HFFc6 (cell line): Measurements from ENCODE around the gene IL17C. TPM values are rescaled to one million over a fixed set of nuclear protein-coding genes. Genes with fewer than 3 reads are reported as not detected.
"Not testable (repeated sequence)": the region's sequence is repeated elsewhere in the genome, so short reads cannot be mapped to it uniquely, and the experiment has no call there.

Experiments used
- DNase-seq: peaks from one replicate; pipeline ENCODE4 v3.0.0-alpha.2; 2018
- H3K27ac Mint-ChIP-seq: 2 replicates; pipeline ENCODE4 v1.8.0; 2020; ENCODE audit warnings: mild to moderate bottlenecking, mixed read lengths
- H3K27me3 Mint-ChIP-seq: 2 replicates; pipeline ENCODE4 v1.8.0; 2021; ENCODE audit warnings: mild to moderate bottlenecking, moderate library complexity, mixed read lengths; ENCODE audit not compliant: insufficient read depth
- H3K36me3 Mint-ChIP-seq: 2 replicates; pipeline ENCODE4 v1.8.0; 2021; ENCODE audit warnings: low read depth, mixed read lengths
- H3K4me1 Mint-ChIP-seq: 2 replicates; pipeline ENCODE4 v1.8.0; 2020; ENCODE audit warnings: low read depth, mixed read lengths
- H3K4me3 Mint-ChIP-seq: 2 replicates; pipeline ENCODE4 v1.8.0; 2020; ENCODE audit warnings: mild to moderate bottlenecking, moderate library complexity, mixed read lengths
- H3K9me3 Mint-ChIP-seq: 2 replicates; pipeline ENCODE4 v1.8.0; 2020; ENCODE audit warnings: mild to moderate bottlenecking, mixed read lengths
- total RNA-seq, 6 experiments: library from RNA; stranded (reverse); fragmentation: NEBNext Ultra II Directional; extraction: Animal tissue kit (Norgen Biotek cat#: 25700); gene quantifications; 2 replicates in 1 of 6; 3 replicates in 5 of 6; pipeline ENCODE4 v1.2.3, GENCODE V29; 2021
- TF ChIP-seq, protein P1 (sequence below): fragments of 200-600 bp; sonication (generic); IDR thresholded peaks from 2 replicates; pipeline ENCODE4 v1.5.0; 2021; ENCODE audit warnings: antibody characterized with exemption, mild to moderate bottlenecking

The IL17C gene
- total RNA-seq, 6 experiments from 2014 or later: not detected

GRCh38 chr16:88602091-88602490 lies 36.3 kb upstream of the IL17C start:
- H3K36me3 Mint-ChIP-seq: peaks cover 30% of the 10 kb centered on the region
- H3K4me3 Mint-ChIP-seq: no peak overlapping the region
- no peak overlapping the region for H3K27ac Mint-ChIP-seq
- H3K27me3 Mint-ChIP-seq: peaks cover 1% of the 10 kb centered on the region; the same call in 1 of the 2 replicates
- H3K4me1 Mint-ChIP-seq: no peaks in the 10 kb centered on the region
- no peak for DNase-seq
- TF ChIP-seq, protein P1, sequence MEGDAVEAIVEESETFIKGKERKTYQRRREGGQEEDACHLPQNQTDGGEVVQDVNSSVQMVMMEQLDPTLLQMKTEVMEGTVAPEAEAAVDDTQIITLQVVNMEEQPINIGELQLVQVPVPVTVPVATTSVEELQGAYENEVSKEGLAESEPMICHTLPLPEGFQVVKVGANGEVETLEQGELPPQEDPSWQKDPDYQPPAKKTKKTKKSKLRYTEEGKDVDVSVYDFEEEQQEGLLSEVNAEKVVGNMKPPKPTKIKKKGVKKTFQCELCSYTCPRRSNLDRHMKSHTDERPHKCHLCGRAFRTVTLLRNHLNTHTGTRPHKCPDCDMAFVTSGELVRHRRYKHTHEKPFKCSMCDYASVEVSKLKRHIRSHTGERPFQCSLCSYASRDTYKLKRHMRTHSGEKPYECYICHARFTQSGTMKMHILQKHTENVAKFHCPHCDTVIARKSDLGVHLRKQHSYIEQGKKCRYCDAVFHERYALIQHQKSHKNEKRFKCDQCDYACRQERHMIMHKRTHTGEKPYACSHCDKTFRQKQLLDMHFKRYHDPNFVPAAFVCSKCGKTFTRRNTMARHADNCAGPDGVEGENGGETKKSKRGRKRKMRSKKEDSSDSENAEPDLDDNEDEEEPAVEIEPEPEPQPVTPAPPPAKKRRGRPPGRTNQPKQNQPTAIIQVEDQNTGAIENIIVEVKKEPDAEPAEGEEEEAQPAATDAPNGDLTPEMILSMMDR: no peak
- no peaks in the 10 kb centered on the region for H3K9me3 Mint-ChIP-seq

- Mint-ChIP-seq H3K4me3 (no peak overlapping the region), H3K27ac (no peak overlapping the region), H3K4me1 (no peaks in the 10 kb centered on the region), H3K36me3 (peaks cover 32% of the 10 kb centered on the region), H3K27me3 (peaks cover 1% of the 10 kb centered on the region; the same call in 1 of the 2 replicates), H3K9me3 (no peaks in the 10 kb centered on the region)
- no peak for DNase-seq
- TF ChIP-seq, protein P1: no peak
Observed at GRCh38 chr16:88605186-88606147, 32.9 kb upstream of the IL17C start.

DNA sequence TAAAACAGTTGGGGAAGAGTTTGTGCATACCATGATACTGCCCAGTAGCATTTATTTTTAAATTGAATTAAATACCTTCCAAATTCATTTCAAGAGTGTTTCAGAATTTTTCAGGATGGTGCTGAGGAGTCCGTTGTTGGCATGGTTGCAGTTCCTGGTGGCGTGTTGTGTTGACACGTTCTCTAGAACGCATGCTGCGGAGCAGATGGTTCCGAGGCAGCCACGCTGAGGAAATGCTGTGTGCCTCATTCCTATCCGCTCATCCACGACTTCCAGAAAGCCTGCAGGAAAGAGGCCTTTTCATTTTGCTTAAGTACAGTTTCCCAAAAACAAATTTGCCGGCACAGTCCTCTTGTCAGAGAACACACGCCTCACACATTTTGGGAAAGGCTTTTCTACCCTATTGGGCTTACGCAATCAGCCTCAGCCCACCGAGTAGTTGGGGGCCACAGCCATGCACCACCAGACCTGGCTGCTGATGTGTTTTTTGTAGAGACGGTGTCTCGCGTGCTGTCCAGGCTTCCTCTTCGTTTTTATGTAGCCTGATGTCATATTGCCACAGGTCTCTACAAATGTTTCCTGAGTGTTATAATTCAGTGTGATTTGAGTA lies 32.1 kb upstream of the IL17C start:
- Mint-ChIP-seq H3K4me1 (no peaks in the 10 kb centered on the region), H3K4me3 (no peak overlapping the region), H3K27ac (no peak overlapping the region), H3K36me3 (peaks cover 35% of the 10 kb centered on the region), H3K27me3 (peaks cover 1% of the 10 kb centered on the region; the same call in 1 of the 2 replicates), H3K9me3 (no peaks in the 10 kb centered on the region)
- no peak for DNase-seq
- TF ChIP-seq, protein P1: no peak

- Mint-ChIP-seq H3K27me3 (no peaks in the 10 kb centered on the region), H3K36me3 (peaks cover 25% of the 10 kb centered on the region), H3K27ac (no peak overlapping the region), H3K4me1 (no peaks in the 10 kb centered on the region), H3K9me3 (no peaks in the 10 kb centered on the region), H3K4me3 (no peak overlapping the region)
- TF ChIP-seq, protein P1: no peak
- no peak for DNase-seq
Observed at GRCh38 chr16:88608076-88608475, 30.3 kb upstream of the IL17C start.

DNA sequence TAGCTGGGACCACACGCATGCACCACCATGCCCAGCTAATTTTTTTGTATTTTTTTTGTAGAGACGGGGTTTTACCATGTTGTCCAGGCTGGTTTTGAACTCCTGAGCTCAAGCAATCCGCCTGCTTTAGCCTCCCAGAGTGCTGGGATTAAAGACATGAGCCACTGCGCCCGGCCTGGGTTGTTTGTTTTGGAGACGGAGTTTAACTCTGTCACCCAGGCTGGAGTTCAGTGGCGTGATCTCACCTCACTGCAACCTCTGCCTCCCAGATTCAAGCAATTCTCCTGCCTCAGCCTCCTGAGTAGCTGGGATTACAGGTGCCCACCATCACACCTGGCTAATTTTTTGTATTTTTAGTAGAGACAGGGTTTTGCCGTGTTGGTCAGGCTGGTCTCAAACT lies 28.9 kb upstream of the IL17C start:
- not testable (repeated sequence) for DNase-seq, H3K9me3 Mint-ChIP-seq, H3K27ac Mint-ChIP-seq, H3K27me3 Mint-ChIP-seq, H3K4me3 Mint-ChIP-seq
- Mint-ChIP-seq H3K4me1 (peaks cover 11% of the 10 kb centered on the region), H3K36me3 (peaks cover 31% of the 10 kb centered on the region)

DNA sequence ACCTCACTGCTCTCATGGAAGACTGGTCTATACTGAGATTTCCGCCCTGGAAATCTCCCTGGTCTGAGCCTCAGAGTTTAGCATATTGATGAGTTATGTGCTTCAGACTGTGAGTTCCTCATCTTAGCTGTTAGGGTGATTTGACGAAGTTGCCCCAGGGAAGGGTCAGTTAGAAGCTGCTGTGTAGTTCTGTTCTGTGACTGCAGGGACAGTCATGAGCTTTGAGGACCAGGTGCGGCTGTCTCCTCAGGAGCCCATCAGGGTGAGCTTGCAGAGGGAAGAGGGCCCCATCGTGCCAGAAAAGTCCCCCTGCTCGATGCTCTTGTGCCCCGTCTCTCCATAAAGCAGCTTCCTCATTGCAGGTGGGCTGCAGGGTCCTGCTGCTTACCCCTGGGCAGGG lies 28.3 kb upstream of the IL17C start:
- TF ChIP-seq, protein P1: peak; percentile 38
- peaks cover 31% of the 10 kb centered on the region for H3K36me3 Mint-ChIP-seq
- H3K9me3 Mint-ChIP-seq: no peaks in the 10 kb centered on the region
- no peak overlapping the region for H3K4me3 Mint-ChIP-seq
- no peak for DNase-seq
- H3K27me3 Mint-ChIP-seq: no peaks in the 10 kb centered on the region
- no peak overlapping the region for H3K27ac Mint-ChIP-seq
- H3K4me1 Mint-ChIP-seq: peaks cover 13% of the 10 kb centered on the region
